A204.1 (cell line): ENCODE measurements around the gene TRPM3.

ENCODE experiments used
- FAIRE-seq: peaks from 2 replicates; lab custom pipeline; 2012; peaks lifted over from hg19 to GRCh38; lab: Jason Lieb, UNC

TRPM3 gene

GRCh38 chr9:70609011-70609410 lies 512.4 kb downstream of the TRPM3 start:
- FAIRE-seq = no peak

- no peak for FAIRE-seq
These were observed 513.5 kb downstream of the TRPM3 start for GRCh38 chr9:70607926-70608325.

- FAIRE-seq = no peak
These were observed 514.1 kb downstream of the TRPM3 start for GRCh38 chr9:70607329-70607728.

GRCh38 chr9:70603020-70603411 lies 518.4 kb downstream of the TRPM3 start:
- no peak for FAIRE-seq

- FAIRE-seq = peak; percentile 95
These were observed 519.0 kb downstream of the TRPM3 start for GRCh38 chr9:70602321-70603019.

GRCh38 chr9:70601000-70601951 lies 520.1 kb downstream of the TRPM3 start:
- no peak for FAIRE-seq

GRCh38 chr9:70600506-70600905 lies 520.9 kb downstream of the TRPM3 start:
- no peak for FAIRE-seq

- no peak for FAIRE-seq
These were observed 523.5 kb downstream of the TRPM3 start for GRCh38 chr9:70597886-70598285.

GRCh38 chr9:70595211-70595610 lies 526.2 kb downstream of the TRPM3 start:
- no peak for FAIRE-seq

GRCh38 chr9:70594386-70594944 lies 527.0 kb downstream of the TRPM3 start:
- no peak for FAIRE-seq

GRCh38 chr9:70593241-70593640 lies 528.2 kb downstream of the TRPM3 start:
- no peak for FAIRE-seq

GRCh38 chr9:70590315-70590677 lies 531.1 kb downstream of the TRPM3 start:
- no peak for FAIRE-seq

GRCh38 chr9:70589571-70590314 lies 531.7 kb downstream of the TRPM3 start:
- FAIRE-seq = no peak

- FAIRE-seq = no peak
These were observed 532.4 kb downstream of the TRPM3 start for GRCh38 chr9:70588999-70589398.

- no peak for FAIRE-seq
These were observed 533.0 kb downstream of the TRPM3 start for GRCh38 chr9:70588381-70588780.

GRCh38 chr9:70587201-70587600 lies 534.2 kb downstream of the TRPM3 start:
- FAIRE-seq = no peak

GRCh38 chr9:70586476-70586875 lies 534.9 kb downstream of the TRPM3 start:
- FAIRE-seq = no peak

GRCh38 chr9:70581955-70582350 lies 539.5 kb downstream of the TRPM3 start:
- FAIRE-seq = no peak

GRCh38 chr9:70581214-70581954 lies 540.0 kb downstream of the TRPM3 start:
- no peak for FAIRE-seq

- no peak for FAIRE-seq
These were observed 540.7 kb downstream of the TRPM3 start for GRCh38 chr9:70580606-70581195.

- FAIRE-seq = no peak
These were observed 541.7 kb downstream of the TRPM3 start for GRCh38 chr9:70579686-70580085.
